HepG2 (cell line): Measurements from ENCODE around the gene IFI30. TPM values are rescaled to one million over a fixed set of nuclear protein-coding genes. Genes with fewer than 3 reads are reported as not detected.
A peak's percentile ranks its signal among the peaks of the same experiment; 100 is the strongest.

Experiments
- ATF7-NPFF ChIP-seq: sonication (generic); formaldehyde crosslinking; IDR thresholded peaks from 2 replicates; pipeline ENCODE4 v1.8.1; 2023; ENCODE audit warnings: mild to moderate bottlenecking, low read depth, missing genetic modification reagents, moderate library complexity
- CBX5 ChIP-seq: sonication (generic); formaldehyde crosslinking; IDR thresholded peaks from 2 replicates; pipeline ENCODE4 v1.4.0; 2020; ENCODE audit warnings: missing genetic modification reagents, borderline replicate concordance
- ERF ChIP-seq: IDR thresholded peaks from 2 replicates; pipeline ENCODE4 v1.6.1; 2018; ENCODE audit warnings: missing biosample characterization, missing genetic modification reagents
- GZF1 ChIP-seq: sonication (generic); formaldehyde crosslinking; IDR thresholded peaks from 2 replicates; pipeline ENCODE4 v1.5.1; 2020; ENCODE audit warnings: mild to moderate bottlenecking, missing genetic modification reagents
- HOXD1 ChIP-seq: sonication (generic); formaldehyde crosslinking; IDR thresholded peaks from 2 replicates; pipeline ENCODE4 v1.5.0; 2020; ENCODE audit warnings: missing genetic modification reagents
- KAT2B ChIP-seq: fragments of 150-350 bp; IDR thresholded peaks from 2 replicates; pipeline ENCODE4 v1.6.1; 2014; ENCODE audit warnings: low read depth, low read length, borderline replicate concordance
- KAT8 ChIP-seq: IDR thresholded peaks from 2 replicates; pipeline ENCODE4 v1.6.1; 2016; ENCODE audit warnings: missing genetic modification reagents, missing compliant biosample characterization
- KLF15 ChIP-seq: sonication (generic); formaldehyde crosslinking; IDR thresholded peaks from 2 replicates; pipeline ENCODE4 v1.8.1; 2023; ENCODE audit warnings: borderline replicate concordance, mild to moderate bottlenecking, inconsistent platforms, missing genetic modification reagents, mixed read lengths
- NR1H2 ChIP-seq: sonication (generic); formaldehyde crosslinking; IDR thresholded peaks from 2 replicates; pipeline ENCODE4 v1.8.1; 2022; ENCODE audit warnings: low read depth, missing genetic modification reagents, borderline replicate concordance
- PAX8 ChIP-seq: sonication (generic); formaldehyde crosslinking; IDR thresholded peaks from 2 replicates; pipeline ENCODE4 v1.8.0; 2022; ENCODE audit warnings: mild to moderate bottlenecking, missing genetic modification reagents, borderline replicate concordance
- SIN3A ChIP-seq: IDR thresholded peaks from 2 replicates; pipeline ENCODE4 v1.6.1; 2011; ENCODE audit warnings: low read depth, mild to moderate bottlenecking, control low read depth, low read length, borderline replicate concordance
- SNAI1 ChIP-seq: sonication (generic); formaldehyde crosslinking; IDR thresholded peaks from 2 replicates; pipeline ENCODE4 v1.5.0; 2020; ENCODE audit warnings: mild to moderate bottlenecking, missing genetic modification reagents, borderline replicate concordance
- SRSF9 ChIP-seq: fragments of 200-400 bp; formaldehyde crosslinking; IDR thresholded peaks from 2 replicates; pipeline ENCODE4 v1.6.1; 2018; ENCODE audit warnings: borderline replicate concordance, mild to moderate bottlenecking, low read depth, low read length; ENCODE audit not compliant: insufficient read depth, poor library complexity, severe bottlenecking
- THAP7 ChIP-seq: sonication (generic); formaldehyde crosslinking; IDR thresholded peaks from 2 replicates; pipeline ENCODE4 v1.8.1; 2023; ENCODE audit warnings: mild to moderate bottlenecking, missing genetic modification reagents
- ZNF138 ChIP-seq: sonication (generic); formaldehyde crosslinking; IDR thresholded peaks from 2 replicates; pipeline ENCODE4 v1.5.0; 2020; ENCODE audit warnings: mild to moderate bottlenecking, low read depth, missing genetic modification reagents
- ZNF782 ChIP-seq: sonication (generic); formaldehyde crosslinking; IDR thresholded peaks from 2 replicates; pipeline ENCODE4 v1.4.0; 2020; ENCODE audit warnings: missing genetic modification reagents, mild to moderate bottlenecking, borderline replicate concordance
- ZSCAN31 ChIP-seq: sonication (generic); formaldehyde crosslinking; IDR thresholded peaks from 2 replicates; pipeline ENCODE4 v1.5.0; 2020; ENCODE audit warnings: low read depth, mild to moderate bottlenecking, missing genetic modification reagents
- polyA plus RNA-seq, 8 experiments: library from polyadenylated mRNA; depleted of rRNA in 3 of 8; stranded (reverse) in 7 of 8; unstranded in 1 of 8; fragments of >200 nt; fragmentation: Illumina TruSeq in 4 of 8; extraction: Trizol in 4 of 8; gene quantifications; 2 replicates each; pipeline versions ENCODE4 v1.2.1 to v1.2.3, GENCODE V29; 2011 to 2016; ENCODE audit warnings: low read depth in 4 of 8, missing spikeins in 1 of 8, mixed read lengths in 1 of 8; ENCODE audit not compliant: insufficient read depth in 1 of 8
- total RNA-seq, 5 experiments: library from RNA; depleted of rRNA; stranded (reverse); fragments of >200 nt; fragmentation: Illumina TruSeq; extraction: Trizol; gene quantifications; 2 replicates each; pipeline ENCODE4 v1.2.3, GENCODE V29; 2016; ENCODE audit warnings: low read depth in 1 of 5
- TF ChIP-seq, protein P1 (sequence below): sonication (generic); formaldehyde crosslinking; IDR thresholded peaks from 2 replicates; pipeline ENCODE4 v1.8.1; 2022; ENCODE audit warnings: low read depth, mild to moderate bottlenecking, missing genetic modification reagents
- TF ChIP-seq, protein P2 (sequence below): sonication (generic); formaldehyde crosslinking; conservative IDR thresholded peaks from 2 replicates; pipeline ENCODE4 v1.8.0; 2022; ENCODE audit warnings: missing genetic modification reagents
- TF ChIP-seq, protein P3 (sequence below): IDR thresholded peaks from 2 replicates; pipeline ENCODE4 v1.4.0; 2020; ENCODE audit warnings: mild to moderate bottlenecking, missing genetic modification reagents

IFI30 gene
- total and polyA plus RNA-seq, 2 of the 13 experiments (the other 11 are each of a cell fraction or from before 2014, with no cell fraction given): 25.0 to 79.4 TPM

GRCh38 chr19:18192673-18193387 is 19.2 kb downstream of the IFI30 start, which contains the start of gene MPV17L2 (continued):
- TF ChIP-seq THAP7 (CRISPR knock-in tag) (no peak), KLF15 (CRISPR knock-in tag) (no peak), SNAI1 (CRISPR knock-in tag) (no peak), SIN3A (peak; percentile 91), PAX8 (CRISPR knock-in tag) (no peak), ZSCAN31 (CRISPR knock-in tag) (0 out of 2 replicates have a peak, but pooled peaks have one; percentile 49), ZNF782 (CRISPR knock-in tag) (no peak), HOXD1 (0 out of 2 replicates have a peak, but pooled peaks have one; percentile 60), NR1H2 (no peak), ERF (CRISPR knock-in tag) (no peak), ZNF138 (CRISPR knock-in tag) (no peak), CBX5 (no peak), GZF1 (CRISPR knock-in tag) (no peak), KAT2B (no peak), KAT8 (CRISPR knock-in tag) (no peak; the same call in none of the 2 replicates), ATF7-NPFF (no peak), SRSF9 (no peak)
- TF ChIP-seq, protein P1, sequence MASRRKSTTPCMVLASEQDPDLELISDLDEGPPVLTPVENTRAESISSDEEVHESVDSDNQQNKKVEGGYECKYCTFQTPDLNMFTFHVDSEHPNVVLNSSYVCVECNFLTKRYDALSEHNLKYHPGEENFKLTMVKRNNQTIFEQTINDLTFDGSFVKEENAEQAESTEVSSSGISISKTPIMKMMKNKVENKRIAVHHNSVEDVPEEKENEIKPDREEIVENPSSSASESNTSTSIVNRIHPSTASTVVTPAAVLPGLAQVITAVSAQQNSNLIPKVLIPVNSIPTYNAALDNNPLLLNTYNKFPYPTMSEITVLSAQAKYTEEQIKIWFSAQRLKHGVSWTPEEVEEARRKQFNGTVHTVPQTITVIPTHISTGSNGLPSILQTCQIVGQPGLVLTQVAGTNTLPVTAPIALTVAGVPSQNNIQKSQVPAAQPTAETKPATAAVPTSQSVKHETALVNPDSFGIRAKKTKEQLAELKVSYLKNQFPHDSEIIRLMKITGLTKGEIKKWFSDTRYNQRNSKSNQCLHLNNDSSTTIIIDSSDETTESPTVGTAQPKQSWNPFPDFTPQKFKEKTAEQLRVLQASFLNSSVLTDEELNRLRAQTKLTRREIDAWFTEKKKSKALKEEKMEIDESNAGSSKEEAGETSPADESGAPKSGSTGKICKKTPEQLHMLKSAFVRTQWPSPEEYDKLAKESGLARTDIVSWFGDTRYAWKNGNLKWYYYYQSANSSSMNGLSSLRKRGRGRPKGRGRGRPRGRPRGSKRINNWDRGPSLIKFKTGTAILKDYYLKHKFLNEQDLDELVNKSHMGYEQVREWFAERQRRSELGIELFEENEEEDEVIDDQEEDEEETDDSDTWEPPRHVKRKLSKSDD: no peak
- TF ChIP-seq, protein P2, sequence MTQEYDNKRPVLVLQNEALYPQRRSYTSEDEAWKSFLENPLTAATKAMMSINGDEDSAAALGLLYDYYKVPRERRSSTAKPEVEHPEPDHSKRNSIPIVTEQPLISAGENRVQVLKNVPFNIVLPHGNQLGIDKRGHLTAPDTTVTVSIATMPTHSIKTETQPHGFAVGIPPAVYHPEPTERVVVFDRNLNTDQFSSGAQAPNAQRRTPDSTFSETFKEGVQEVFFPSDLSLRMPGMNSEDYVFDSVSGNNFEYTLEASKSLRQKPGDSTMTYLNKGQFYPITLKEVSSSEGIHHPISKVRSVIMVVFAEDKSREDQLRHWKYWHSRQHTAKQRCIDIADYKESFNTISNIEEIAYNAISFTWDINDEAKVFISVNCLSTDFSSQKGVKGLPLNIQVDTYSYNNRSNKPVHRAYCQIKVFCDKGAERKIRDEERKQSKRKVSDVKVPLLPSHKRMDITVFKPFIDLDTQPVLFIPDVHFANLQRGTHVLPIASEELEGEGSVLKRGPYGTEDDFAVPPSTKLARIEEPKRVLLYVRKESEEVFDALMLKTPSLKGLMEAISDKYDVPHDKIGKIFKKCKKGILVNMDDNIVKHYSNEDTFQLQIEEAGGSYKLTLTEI (CRISPR knock-in tag): no peak
- TF ChIP-seq, protein P3, sequence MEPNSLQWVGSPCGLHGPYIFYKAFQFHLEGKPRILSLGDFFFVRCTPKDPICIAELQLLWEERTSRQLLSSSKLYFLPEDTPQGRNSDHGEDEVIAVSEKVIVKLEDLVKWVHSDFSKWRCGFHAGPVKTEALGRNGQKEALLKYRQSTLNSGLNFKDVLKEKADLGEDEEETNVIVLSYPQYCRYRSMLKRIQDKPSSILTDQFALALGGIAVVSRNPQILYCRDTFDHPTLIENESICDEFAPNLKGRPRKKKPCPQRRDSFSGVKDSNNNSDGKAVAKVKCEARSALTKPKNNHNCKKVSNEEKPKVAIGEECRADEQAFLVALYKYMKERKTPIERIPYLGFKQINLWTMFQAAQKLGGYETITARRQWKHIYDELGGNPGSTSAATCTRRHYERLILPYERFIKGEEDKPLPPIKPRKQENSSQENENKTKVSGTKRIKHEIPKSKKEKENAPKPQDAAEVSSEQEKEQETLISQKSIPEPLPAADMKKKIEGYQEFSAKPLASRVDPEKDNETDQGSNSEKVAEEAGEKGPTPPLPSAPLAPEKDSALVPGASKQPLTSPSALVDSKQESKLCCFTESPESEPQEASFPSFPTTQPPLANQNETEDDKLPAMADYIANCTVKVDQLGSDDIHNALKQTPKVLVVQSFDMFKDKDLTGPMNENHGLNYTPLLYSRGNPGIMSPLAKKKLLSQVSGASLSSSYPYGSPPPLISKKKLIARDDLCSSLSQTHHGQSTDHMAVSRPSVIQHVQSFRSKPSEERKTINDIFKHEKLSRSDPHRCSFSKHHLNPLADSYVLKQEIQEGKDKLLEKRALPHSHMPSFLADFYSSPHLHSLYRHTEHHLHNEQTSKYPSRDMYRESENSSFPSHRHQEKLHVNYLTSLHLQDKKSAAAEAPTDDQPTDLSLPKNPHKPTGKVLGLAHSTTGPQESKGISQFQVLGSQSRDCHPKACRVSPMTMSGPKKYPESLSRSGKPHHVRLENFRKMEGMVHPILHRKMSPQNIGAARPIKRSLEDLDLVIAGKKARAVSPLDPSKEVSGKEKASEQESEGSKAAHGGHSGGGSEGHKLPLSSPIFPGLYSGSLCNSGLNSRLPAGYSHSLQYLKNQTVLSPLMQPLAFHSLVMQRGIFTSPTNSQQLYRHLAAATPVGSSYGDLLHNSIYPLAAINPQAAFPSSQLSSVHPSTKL (CRISPR knock-in tag): no peak
